NCI-H226 (cell line): ENCODE results near the gene TUBB.

Experiments used
- DNase-seq: peaks from one replicate; pipeline ENCODE4 v3.0.0-alpha.2; 2015

TUBB gene

DNA sequence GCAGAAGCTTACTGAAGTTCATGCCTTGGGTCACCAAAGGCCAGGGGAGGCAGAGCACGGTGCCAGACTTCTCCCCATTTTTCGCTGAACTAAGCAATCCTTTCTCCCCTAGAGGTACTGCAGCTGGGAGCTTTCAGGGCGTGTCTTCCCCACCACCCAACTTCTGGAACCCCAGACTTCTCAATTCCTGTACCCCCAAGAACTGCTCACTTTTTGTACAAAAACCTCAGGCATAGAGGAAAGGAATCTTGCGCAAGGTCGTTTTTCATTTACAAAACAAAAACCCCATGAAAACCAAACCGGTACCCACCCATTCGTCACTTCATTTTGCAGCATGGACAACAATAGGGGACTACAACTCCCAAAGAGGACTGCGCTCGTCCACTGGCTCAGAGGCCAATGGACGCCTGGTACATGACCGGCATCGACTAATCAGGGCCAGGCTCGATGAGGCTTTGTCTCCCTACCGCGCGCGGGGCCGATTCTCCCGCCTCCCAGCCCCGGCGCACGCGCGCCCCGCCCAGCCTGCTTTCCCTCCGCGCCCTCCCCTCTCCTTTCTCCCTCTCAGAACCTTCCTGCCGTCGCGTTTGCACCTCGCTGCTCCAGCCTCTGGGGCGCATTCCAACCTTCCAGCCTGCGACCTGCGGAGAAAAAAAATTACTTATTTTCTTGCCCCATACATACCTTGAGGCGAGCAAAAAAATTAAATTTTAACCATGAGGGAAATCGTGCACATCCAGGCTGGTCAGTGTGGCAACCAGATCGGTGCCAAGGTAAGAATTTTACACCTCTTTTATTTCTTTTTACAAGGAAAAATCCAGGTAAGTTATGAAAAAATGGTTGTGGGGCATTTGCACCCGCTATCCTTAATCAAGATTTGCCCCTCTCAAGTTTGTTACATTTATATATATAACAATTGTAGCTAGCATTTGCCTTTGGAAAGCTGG lies at the start of gene TUBB:
TSS of gene TUBB (plus strand) at position 562 of the 947 bp plus-strand sequence. CDS start at position 717, 155 bp downstream.
- DNase-seq = peak; percentile 99

DNA sequence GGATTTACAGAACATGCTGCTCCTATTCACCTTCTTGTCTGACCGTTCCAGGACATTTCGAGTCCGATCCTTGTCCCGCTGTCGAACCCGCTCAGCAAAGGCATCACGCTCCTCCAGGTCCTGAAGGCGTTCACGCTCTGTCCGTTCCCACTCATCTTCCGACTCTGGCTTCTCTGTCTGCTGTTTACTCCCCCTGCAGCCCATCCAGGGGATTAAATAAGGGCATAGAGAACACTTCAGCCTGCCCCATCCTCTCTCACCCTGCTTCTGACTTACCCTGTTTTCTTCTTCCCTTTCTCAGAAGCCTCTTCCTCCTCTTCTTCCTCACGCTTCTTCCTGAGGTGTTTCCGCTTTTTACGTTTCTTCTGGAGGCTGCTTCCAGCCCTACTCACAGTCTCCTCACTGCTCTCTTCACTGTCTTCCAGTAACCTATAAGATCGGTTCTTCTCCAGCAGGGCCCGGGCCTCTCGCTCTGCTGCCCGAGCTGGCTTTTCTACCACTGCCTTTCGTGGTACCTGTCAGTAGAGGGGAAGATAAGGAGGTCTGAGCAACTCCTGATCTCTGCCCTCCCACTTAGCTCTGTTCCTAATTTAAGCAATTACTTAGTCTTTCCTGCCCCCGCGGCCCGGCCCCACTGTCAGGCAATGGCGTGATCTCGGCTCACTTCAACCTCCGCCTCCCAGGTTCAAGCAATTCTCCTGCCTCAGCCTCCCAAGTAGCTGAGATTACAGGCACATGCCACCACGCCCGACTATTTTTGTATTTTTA lies 49.2 kb upstream of the TUBB start:
- no peak for DNase-seq

- peak; percentile 94 for DNase-seq
Measured at GRCh38 chr6:30672445-30673253, 47.5 kb upstream of the TUBB start, which contains the start of gene DHX16. Gene DHX16, minus strand, starts transcription at chr6:30673006. Its CDS starts 165 bp downstream, at chr6:30672841.

DNA sequence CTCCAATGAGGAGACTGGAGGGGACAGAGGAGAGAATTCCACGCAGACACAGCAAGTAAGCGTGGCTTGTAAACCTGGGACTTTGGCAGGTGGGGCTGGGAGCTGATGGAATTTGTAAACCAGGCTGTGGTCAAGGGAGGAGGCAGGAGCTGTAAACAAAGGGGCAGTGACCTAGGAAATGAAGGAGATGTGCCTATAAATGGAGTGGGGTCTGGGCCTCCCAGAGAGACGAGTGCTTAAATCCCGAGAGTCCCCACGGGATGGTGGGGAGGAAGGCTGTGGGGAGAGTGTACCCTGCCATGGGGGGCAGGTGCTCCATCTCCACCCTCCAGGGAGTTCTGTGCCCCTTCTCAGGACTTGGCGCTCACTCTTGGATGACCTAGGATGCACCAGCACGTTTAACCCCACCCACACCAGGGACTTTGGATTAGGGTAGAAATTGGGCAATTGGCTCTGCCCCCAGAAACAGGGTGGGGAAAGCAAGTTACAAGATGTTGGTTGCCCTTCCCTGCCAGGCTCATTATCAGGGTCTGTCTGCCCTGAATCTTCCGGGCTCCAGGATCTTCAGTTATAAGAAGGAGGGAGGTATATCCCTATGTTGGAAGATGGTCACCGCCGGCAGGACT lies 43.4 kb upstream of the TUBB start:
- DNase-seq = no peak

GRCh38 chr6:30678964-30679726 lies 41.0 kb upstream of the TUBB start:
- peak; percentile 31 for DNase-seq

DNA sequence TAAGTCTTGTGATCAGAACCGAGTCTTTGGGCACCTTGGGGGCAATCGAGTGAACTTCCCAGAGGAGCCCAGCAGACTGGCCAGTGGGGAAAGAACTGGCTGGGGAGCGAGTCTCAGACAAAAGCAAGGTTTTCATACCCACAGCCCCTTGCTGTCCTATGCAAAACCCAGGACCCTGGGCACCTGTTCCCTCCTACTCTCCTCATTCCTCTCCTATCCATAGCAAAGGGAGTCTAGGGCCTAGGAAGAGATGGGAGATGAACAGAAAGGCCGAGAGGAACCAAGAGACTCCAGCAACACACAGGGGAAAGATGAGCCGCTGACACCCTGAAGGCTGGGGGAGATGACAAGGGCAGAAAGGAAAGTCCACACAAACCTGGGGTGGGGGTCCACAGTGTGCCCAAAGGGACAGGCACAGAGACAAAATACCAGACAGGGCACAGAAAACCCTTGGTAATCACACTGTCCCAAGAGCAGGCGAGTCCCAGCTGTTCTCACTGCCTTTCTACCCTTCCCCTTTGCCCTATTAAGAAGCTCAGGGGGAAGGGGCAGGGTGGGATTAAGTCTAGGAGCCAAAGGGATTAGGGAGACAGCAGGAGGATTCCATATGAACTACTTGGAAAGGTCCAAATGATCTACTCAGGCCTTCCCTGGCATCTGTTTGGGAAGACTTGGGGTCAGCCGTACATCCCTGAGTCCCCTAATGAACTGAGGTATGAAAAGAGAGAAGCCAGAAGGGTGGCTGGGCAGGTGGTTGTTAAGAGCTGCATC lies 40.2 kb upstream of the TUBB start:
- no peak for DNase-seq

GRCh38 chr6:30681766-30682142 lies 38.4 kb upstream of the TUBB start:
- no peak for DNase-seq

DNA sequence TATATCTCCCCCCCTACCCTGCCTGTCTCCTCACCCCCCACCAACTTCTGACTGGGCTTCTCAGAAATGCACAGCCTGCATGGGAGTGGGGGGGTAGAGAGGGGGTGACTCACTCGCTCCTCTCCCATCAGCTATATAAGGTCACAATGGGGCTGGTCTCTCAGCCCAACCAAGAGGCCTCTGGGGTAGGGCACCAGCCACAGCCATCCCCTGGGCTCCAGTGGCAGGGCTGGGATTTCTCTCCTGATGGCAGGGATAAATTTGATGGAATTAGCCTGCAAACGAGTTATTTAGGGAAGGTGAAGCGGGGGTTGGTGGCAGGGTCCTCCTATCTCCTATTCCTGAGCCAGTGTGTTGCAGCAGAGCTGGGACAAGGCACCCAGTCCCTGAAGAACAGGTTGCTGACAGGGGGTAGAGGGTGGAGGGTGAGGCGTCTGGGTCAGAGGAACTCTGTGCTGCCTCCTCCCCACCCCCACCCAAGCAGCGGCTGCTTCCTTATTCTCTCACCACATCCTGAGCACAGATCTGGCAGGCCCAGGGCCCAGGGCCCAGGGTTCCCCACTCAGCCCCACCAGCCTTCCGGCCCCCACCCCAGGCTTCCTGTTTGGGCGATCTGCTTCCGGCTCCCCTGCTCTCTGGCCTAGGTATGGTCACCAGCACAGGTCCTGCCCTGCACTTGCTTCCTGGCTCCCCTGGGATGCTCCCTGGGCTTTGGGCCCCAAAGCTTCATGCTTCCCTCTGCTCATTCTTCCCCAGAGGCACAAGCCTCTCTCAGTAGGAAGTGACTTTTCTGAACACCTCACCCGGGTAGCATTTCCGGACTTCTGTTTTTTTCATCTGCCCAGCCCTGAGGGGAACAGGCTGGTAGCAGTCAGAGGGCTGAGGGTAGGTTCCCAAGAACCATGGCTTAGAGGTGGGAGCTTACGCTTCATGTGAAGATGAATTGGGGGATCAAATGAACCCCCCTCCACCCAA lies 37.7 kb upstream of the TUBB start:
- peak; percentile 81 for DNase-seq

GRCh38 chr6:30683183-30683979 lies 36.8 kb upstream of the TUBB start:
- DNase-seq = no peak

DNA sequence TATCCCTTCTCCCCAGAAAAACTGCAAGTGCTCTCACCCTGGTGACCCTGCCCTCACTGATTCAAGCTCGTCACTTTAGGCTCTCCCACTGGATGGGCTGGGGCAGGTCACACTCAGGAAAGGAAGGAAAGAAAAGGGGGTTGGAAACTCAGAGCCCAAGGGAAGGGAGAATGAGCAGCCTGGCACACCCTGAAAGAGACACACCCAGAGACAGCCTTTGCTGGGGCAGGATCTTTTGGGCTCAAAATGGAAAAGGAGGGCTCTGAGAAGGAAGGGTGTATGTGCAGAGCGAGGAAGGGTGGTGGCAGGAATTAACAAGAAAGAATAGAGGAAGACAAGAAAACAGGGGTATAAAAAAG lies 36.2 kb upstream of the TUBB start:
- DNase-seq = no peak

DNA sequence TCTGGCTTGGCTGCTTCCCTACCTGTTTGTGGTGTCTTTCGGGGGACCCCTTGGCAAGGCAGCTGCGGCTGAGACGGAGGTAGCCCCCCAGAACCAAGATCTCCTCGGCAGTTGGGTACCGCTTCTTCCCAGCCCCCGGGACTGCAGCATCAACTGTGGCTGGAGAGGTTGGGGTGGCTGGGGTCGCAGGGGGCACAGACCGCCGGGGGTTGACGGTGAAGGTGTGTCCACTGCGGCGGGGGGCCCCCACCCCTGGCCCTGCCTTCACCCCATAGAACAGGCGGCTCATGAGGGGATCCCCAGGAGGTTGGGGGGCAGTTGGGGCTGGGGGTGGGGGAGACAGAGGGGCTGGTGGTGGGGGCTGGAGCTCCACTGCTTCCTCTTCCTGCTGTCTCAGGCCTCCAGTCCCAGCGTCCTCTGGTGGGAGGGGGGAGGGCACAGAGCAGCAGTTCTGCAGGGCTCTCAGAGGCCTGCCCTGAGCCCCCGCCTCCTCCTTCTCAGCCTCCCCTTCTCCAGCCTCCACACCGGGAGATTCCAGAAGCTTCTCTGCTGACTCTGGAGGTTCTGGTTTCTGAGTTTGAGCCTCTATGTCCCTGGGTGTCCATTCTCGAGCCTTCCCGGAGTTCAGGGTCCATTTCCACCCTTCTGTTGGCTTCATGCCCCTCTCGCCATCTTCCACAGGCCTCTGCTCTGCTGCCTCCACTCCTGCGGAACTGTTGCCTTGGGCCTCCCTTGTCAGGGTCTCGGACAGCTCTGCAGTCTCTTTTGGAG lies 35.6 kb upstream of the TUBB start:
- no peak for DNase-seq

- DNase-seq = no peak
Measured at GRCh38 chr6:30685157-30686008, 34.8 kb upstream of the TUBB start.

DNA sequence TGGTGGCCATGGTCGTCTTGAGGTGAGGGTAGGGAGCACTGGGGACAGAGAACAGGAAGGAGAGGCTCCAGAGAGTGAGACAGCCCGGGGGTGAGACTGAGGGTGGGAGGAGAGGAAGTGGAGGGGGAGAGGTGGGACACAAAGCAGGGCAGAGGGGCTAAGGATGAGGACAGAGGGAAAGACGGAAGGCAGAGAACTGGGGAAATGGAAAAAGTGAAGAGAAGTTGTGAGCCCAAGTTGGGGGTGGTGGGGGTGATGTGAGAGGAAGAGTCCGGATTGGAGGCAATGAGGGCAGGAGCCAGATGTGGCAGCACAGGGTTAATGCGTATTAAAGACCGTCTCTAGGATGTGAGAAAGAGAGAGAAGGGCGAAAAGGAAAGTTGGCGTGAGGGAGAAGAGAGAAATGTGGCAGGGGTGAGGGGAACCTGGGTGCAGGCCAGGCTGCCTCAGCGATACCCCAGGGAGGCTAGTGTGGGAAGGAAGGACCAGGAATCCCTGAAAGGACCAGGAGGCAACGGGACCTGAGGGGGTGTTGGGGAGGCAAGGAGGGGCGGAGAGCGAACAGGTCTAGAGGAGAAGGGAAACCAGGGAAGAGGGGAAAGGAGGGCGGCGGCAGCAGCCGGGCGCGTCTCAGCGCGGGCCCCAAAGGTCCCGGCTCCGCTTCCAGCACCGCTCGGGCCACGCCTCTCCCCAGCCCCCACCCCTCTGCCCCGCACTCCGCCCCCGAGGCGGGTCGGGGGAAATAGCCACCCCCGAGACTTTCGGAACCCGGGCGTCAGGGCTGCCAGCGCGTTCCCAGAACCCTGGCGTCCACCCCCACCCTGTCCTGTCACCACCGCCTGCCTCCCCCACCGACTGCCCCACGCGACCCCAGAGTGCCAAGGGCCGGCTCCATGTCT lies 33.9 kb upstream of the TUBB start, which contains the start of gene PPP1R18:
TSS of gene PPP1R18 (minus strand) at position 637 of the 899 bp plus-strand sequence. CDS start at position 10, 627 bp downstream.
- peak; percentile 62 for DNase-seq

DNA sequence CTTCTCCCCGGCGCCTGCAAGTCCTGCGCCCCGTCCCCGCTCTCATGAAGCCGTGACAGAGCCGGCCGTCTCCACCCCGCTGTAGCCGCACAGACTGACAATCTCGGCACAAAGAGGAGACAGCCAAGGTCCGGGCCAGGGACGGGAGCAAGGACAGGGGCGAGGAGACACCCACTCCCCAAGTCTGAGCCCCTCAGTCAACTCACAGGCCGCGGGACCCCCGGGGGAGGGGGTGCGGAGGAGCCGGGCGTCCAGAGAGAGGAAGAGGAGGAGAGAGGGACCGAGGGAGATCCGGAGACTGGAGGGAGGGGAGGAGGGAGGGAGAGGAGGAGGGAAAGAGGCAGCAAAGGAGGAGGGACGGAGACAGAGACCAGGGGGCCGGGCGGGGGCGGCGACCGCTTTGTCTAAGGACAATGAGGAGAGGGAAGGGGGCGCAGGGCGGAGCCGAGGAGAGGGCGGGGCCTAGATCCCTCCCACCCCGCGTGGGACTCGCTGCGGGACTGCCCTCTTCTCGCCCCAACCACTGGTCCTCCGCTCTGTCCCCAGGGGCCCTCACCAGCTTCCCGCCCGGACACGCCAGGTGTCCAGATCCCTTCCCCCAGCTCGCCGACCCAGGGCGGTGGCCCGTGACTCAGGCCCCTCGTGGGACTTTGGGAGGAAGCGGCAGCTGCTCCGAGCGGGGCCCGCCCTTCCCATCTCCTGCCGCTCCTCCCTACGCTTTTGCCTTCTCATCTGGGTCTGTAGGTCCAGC lies 33.1 kb upstream of the TUBB start:
- peak; percentile 92 for DNase-seq
